Stimulated activated CD8-positive, alpha-beta memory T cell treated with anti-CD3 and anti-CD28 coated beads, Interleukin-12 subunit alpha, Interleukin-12 subunit beta, amount 100 ng/mL, for 24 hours (primary cell): ENCODE data around the gene SNAP23.
A peak's percentile ranks its signal among the peaks of the same experiment; 100 is the strongest.

Experiments
- DNase-seq: peaks from one replicate; pipeline ENCODE4 v3.0.0-alpha.2; 2020; ENCODE audit errors: extremely low read depth

SNAP23 gene

DNA sequence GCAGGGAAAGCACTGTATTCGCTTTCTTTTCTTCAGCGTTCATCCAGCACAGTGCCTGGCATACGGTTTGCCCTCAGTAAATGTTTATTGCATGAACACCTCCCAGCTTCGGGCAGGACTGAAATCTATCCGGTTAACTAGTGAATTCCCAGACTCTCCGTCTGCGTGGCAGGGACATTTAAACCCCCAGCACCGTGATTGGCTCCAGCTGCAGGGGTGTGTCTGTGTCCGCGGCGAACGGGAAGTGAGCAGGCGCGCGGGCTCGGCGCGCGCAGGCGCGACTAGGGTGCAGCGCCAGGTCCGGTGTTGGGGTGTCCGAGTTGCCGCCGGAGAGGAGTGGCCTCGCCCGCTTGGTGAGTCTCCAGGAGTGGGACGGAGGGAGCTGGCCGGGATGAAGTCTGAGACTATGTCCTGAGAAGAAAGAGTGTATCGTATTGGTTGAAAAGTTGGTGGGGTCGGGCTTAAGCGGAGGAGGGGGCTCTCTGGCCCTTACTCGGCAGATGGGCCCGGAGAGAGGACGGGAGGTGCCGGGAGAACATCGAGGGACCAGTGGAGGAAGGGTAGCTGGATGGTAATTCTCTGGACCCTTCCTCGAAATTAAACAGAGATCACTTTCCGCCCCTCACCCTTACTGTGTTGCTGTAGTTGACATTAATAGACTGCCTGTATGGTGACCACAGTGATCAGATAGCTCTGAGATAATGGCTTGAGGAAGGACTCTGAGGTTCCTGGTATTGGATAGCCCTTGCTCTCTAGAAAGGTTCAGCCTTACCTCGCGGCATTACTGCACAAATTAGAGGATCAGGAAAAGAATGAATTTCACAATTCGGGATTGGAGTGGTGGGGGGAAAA lies at the start of gene SNAP23:
Gene SNAP23, plus strand, starts transcription at position 274 of the 852 bp plus-strand sequence. CDS start 16,213 bp downstream, outside the sequence.
- peak; percentile 57 for DNase-seq

DNA sequence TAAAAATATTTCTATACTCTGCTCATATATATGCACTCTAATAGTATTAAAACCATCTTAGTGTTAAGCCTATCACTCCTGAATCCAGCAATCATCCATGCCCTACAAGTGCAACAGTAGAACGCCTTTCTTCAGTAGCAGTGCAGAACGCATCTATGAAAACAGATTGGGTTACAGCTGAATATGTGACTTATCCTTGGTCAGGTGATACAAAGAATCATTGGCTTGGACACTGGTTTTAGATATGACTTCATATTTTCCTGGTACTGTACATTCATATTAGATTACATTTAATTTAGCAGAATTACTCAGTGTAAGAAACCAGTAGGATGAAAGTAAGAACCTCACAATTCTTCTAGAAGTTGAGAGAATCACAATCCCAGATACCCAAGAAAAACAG lies 47.8 kb upstream of the SNAP23 start:
- DNase-seq: no peak

GRCh38 chr15:42448281-42448680 lies 47.2 kb upstream of the SNAP23 start:
- no peak for DNase-seq

DNA sequence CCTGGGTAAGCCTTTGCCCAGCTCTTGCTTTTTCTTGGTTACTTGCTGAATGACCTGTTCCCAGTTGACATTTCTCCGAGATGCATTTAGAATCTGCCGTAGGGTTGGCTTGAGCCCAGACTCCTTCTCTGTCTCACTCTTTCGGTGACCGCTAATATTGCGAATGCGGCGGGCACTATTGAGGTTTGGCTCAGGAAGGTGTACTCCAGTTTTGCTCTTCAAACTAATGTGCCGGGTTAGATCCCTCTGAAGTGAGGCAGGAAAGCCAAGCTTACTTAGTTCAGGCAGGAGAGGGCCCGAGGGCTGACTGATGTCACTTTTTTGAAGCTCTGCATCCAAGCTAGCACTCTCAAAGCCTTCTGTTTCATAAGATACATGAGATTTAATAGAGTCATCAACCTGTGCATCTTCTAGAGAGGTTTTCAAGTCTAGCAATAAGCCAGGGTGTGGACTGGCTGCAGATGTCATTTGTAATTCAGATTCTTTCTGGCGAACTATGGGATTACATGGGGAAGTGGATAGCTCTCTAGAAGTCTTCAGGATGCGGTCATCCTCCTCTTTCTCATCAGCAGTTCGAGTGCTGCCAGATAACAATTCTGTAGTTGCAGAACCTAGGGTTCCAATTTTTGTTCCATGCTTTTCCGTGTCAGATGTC lies 45.5 kb upstream of the SNAP23 start:
- DNase-seq: no peak

GRCh38 chr15:42450425-42450790 lies 45.0 kb upstream of the SNAP23 start:
- no peak for DNase-seq

GRCh38 chr15:42453826-42454225 lies 41.6 kb upstream of the SNAP23 start:
- DNase-seq: no peak

DNA sequence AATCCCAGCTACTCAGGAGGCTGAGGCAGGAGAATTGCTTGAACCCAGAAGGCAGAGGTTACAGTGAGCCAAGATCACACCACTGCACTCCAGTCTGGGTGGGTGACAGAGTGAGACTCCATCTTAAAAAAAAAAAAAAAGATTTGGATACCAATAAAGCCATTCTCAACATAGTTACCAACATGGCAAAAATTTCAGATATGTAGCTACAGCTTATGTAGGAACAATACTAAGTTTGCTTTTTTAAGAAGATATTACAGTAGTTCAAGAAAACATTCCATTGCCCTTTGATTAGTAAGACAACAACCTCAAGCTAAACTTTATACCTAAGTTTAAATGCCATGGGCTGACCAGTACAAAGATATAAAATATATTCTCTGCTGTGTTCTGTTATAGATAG lies 38.9 kb upstream of the SNAP23 start:
- no peak for DNase-seq

GRCh38 chr15:42456971-42457370 lies 38.5 kb upstream of the SNAP23 start:
- DNase-seq: no peak

DNA sequence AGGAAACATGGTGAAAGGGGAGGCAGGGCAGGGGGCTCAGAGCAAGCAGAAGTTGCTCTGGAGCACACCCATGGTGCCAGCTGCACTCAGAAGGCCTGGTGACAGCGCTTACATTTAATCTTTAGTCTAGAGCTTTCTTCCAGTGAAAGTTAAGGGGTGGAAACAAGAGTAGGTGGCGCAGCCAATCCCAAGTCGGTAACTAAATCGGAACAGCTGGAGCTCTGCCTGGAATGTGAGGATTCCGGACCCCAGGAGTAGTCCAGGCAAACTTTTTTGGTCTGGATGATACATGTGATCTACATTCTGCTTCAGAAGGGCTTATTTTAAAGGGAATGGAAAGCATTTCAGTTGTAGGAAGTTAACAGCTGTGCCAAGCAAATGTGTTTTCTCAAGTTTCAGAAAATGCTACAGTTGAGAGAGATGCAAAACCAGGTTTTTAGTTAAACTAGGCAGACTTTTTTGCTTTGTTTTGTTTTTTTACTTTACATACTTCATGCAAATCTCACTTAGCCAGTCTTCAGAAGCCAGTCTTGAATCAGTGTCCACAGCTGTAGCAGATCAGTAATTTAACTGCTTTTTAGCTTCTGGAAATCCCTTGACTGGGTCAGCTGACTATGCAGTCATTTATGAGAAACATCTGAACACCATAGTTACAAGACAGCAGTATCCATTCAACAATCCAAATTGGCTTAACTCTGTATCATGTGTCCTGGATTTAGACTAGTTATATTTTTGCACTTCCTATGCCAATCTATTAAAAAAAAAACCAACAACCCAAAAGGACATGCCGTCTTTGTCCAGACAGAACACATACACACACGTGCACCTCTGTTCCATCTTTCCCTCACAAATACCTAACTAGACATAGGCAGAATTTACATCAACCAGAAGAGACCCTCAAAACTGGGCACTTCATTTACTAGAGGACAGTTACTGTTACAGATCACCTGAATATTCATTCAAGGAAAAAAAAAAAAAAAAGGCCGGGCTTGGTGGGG lies 37.7 kb upstream of the SNAP23 start:
- no peak for DNase-seq

- no peak for DNase-seq
Measured at GRCh38 chr15:42461261-42461660, 34.2 kb upstream of the SNAP23 start.

GRCh38 chr15:42465520-42466259 lies 29.7 kb upstream of the SNAP23 start:
- no peak for DNase-seq

GRCh38 chr15:42471002-42471401 lies 24.4 kb upstream of the SNAP23 start:
- no peak for DNase-seq

DNA sequence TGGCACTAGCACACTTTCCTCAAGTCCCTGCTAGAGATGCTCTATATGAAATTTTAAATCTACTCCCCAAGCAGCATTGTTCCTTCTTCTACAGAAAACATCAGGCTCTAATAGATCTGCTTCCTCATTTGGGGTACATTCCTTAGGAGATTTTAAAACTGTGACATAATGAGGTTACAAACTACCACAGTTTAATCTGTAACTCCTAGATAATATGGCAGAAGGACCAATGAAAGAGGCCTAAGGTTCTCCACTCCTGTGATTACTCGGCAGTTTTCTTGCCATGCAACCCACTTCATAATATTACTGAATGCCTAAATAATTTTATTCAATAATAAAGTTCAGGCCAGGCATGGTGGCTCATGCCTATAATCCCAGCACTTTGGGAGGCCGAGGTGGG lies 20.6 kb upstream of the SNAP23 start:
- no peak for DNase-seq

DNA sequence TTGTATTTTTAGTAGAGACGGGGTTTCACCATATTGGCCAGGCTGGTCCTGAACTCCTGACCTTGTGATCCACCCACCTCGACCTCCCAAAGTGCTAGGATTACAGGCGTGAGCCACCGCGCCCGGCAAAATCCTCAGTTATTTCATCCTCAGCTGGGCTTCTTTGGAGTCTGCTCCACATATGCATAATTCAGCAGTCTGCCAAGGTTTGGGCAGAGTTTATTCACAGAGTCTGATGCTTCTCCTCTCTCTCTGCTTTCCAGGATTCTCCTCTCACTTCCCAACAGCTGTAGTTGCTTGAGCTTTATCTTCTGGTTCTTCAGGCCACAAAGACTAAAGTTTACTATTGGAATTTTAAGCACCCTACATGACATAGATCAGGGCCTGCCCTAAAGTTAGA lies 12.7 kb upstream of the SNAP23 start:
- DNase-seq: no peak

DNA sequence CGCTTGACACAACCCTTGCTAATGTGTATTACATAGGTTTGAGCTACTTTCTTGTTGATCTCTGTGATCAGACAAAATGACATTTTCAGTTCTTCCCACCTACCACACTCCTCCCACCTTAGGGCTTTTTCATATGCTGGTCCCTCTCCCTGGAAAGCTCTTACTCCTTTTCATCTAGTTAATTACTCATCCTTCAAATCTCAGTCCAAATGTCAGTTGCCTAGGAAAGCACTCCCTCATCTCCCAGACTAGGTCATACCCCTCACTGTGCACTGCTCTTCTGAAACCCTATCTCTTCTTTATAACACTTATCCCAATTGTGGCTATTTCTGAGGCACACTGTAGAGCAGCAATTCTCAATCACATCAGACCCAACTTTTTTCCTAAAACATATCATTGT lies 11.8 kb upstream of the SNAP23 start:
- DNase-seq: no peak

DNA sequence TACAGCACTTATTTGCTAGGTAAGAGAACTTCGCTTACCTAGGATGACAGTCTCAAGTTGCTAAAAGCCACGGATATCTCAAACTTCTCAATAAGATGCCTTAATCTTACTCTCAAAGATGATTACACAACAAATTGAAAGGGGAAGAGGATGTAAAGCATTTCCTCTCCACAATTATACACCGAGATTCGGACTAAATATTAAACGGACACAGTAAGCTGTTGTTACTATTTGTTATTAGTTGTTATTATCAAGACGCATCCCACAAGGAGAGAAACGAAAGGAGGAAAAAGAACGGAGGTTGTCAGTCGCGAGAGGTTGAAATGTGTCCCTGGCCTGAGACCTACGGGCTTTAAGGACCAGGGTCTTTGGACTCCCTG lies 5.2 kb upstream of the SNAP23 start:
- no peak for DNase-seq

DNA sequence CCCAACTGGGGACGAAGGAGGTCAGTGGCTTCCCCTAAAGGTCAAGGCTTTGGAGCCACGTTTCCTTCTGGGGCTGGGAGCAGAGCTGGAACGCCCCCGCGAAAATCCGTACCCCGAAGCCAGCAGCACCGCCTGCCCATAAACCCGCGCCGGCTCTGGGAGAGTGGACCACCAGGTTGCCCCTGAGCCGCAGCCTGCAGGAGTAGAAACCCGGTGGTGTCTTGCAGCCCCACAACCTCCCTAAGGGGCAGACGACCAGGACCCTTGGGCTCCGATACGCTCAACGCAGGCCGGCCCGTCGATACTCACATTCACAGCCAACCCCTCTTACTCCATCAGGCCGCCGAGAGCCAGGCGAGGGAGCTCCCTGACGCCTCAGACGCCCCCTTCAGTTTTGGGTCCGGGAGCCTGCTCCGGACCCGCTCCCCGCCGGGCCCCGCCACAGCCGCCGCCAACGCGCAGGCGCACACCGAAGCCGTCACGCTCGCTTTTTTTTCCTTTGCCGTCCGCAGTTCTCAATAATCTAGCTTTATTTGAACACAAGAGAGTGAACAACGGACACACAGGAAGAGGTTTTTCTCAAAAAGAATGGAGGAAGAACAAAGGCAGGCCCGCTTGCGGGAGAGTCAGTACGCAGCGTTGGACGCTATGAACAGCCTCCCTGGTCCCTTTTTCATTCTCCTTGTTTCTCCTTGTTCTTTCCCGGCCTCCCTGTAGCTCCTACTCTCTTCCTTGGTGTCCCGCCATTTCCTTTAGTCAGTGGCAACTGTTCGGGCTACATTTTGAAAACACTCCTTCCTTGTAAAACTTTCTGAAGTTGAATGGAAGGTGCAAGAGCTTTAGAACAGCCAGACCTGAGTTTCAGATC lies 4.5 kb upstream of the SNAP23 start, which contains the start of gene ZNF106:
Gene ZNF106, minus strand, starts transcription at position 471 of the 868 bp plus-strand sequence. CDS start 18,852 bp downstream, outside the sequence.
- peak; percentile 72 for DNase-seq

- no peak for DNase-seq
Measured at GRCh38 chr15:42491539-42492225, 3.8 kb upstream of the SNAP23 start.

GRCh38 chr15:42493679-42494078 lies 1.8 kb upstream of the SNAP23 start:
- DNase-seq: no peak

DNA sequence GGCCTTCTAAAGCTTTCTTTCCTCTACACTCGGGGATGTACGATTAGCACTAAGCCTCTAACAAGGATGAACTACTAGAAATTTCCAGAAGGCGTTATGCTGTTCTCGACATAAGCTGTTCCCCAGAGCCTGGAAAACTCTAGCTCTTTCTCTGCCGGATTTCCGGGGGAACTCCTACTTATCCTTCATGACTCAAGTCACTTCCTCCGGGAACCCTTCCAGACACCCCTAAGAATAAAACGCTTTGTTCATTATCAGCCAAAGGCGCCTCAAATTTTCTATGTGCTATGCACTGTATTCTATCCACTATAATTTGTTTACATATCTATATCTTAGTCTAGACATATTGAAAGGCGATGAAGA lies 455 bp upstream of the SNAP23 start:
- no peak for DNase-seq
